GM23338 (cell line): ENCODE measurements around the gene FARS2. TPM values are rescaled to one million over a fixed set of nuclear protein-coding genes. Genes with fewer than 3 reads are reported as not detected.

Experiments used
- ATAC-seq: fragments of 200-7000 bp; cut with Tn5 transposase; 3 replicates; pipeline ENCODE4 v1.9.1; 2020
- DNase-seq: peaks from one replicate; pipeline ENCODE4 v3.0.0-alpha.2; 2015; ENCODE audit warnings: low spot score
- H2AFZ ChIP-seq: fragments of 200-600 bp; sonication (generic); 2 replicates; pipeline ENCODE4 v1.8.0; 2016; ENCODE audit warnings: antibody characterized with exemption, mild to moderate bottlenecking, moderate library complexity
- H3F3A ChIP-seq: fragments of 200-600 bp; sonication (generic); replicated peaks from 2 replicates; pipeline ENCODE4 v1.8.0; 2017; ENCODE audit warnings: antibody characterized with exemption, mixed run types, low read depth
- H3K27ac ChIP-seq: fragments of 200-600 bp; sonication (generic); 2 replicates; pipeline ENCODE4 v1.6.1; 2016; ENCODE audit warnings: low read depth
- H3K27me3 ChIP-seq: fragments of 200-600 bp; sonication (generic); 2 replicates; pipeline ENCODE4 v1.8.0; 2016; ENCODE audit warnings: mild to moderate bottlenecking, mixed run types, moderate library complexity; ENCODE audit not compliant: insufficient read depth
- H3K36me3 ChIP-seq: fragments of 200-600 bp; sonication (generic); 2 replicates; pipeline ENCODE4 v1.8.0; 2016; ENCODE audit warnings: mild to moderate bottlenecking; ENCODE audit not compliant: insufficient read depth
- H3K4me1 ChIP-seq: fragments of 200-600 bp; sonication (generic); 2 replicates; pipeline ENCODE4 v1.8.0; 2016; ENCODE audit warnings: mild to moderate bottlenecking, moderate library complexity; ENCODE audit not compliant: insufficient read depth
- H3K4me2 ChIP-seq: fragments of 200-600 bp; sonication (generic); 2 replicates; pipeline ENCODE4 v1.7.1; 2017; ENCODE audit warnings: mixed run types
- H3K4me3 ChIP-seq: fragments of 200-600 bp; sonication (generic); 2 replicates; pipeline ENCODE4 v1.6.1; 2016; ENCODE audit warnings: mixed run types
- H3K79me2 ChIP-seq: fragments of 200-600 bp; sonication (generic); replicated peaks from 2 replicates; pipeline ENCODE4 v1.8.0; 2017; ENCODE audit warnings: mild to moderate bottlenecking; ENCODE audit not compliant: insufficient read depth
- H3K9me2 ChIP-seq: fragments of 200-600 bp; sonication (generic); 2 replicates; pipeline ENCODE4 v1.8.0; 2017; ENCODE audit not compliant: insufficient read depth
- H4K20me1 ChIP-seq: fragments of 200-600 bp; sonication (generic); replicated peaks from 2 replicates; pipeline ENCODE4 v1.8.0; 2017; ENCODE audit warnings: mild to moderate bottlenecking; ENCODE audit not compliant: insufficient read depth
- H3K27ac Mint-ChIP-seq: 2 replicates; pipeline ENCODE4 v1.8.0; 2020; ENCODE audit warnings: inconsistent platforms, mild to moderate bottlenecking, moderate library complexity, mixed read lengths
- H3K27me3 Mint-ChIP-seq: 3 replicates; pipeline ENCODE4 v1.8.0; 2022; ENCODE audit warnings: low read depth, mild to moderate bottlenecking, moderate library complexity, mixed read lengths, inconsistent platforms; ENCODE audit not compliant: insufficient read depth, poor library complexity
- H3K36me3 Mint-ChIP-seq: 3 replicates; pipeline ENCODE4 v1.8.0; 2021; ENCODE audit warnings: low read depth, mild to moderate bottlenecking, inconsistent platforms, moderate library complexity, mixed read lengths
- H3K4me1 Mint-ChIP-seq: 3 replicates; pipeline ENCODE4 v1.8.0; 2020; ENCODE audit warnings: mild to moderate bottlenecking, inconsistent platforms, mixed read lengths
- H3K4me3 Mint-ChIP-seq: 3 replicates; pipeline ENCODE4 v1.8.0; 2021; ENCODE audit warnings: moderate library complexity, mild to moderate bottlenecking, inconsistent platforms, mixed read lengths
- H3K9me3 Mint-ChIP-seq: 3 replicates; pipeline ENCODE4 v1.8.0; 2020; ENCODE audit warnings: moderate library complexity, mild to moderate bottlenecking, inconsistent platforms, mixed read lengths
- CREB1 ChIP-seq: fragments of 250-450 bp; sonication (Bioruptor Pico); IDR thresholded peaks from 2 replicates; pipeline ENCODE4 v1.5.0; 2020; ENCODE audit warnings: low read depth, mild to moderate bottlenecking, moderate library complexity
- CTCF ChIP-seq, 2 experiments: fragments of 200-600 bp in 1 of 2; sonication (generic) in 1 of 2; conservative IDR thresholded peaks; 2 replicates each; pipeline versions ENCODE4 v1.5.1 to v1.6.1; 2016 to 2017; ENCODE audit warnings: antibody characterized with exemption in 2 of 2, low read depth in 2 of 2, mild to moderate bottlenecking in 2 of 2, moderate library complexity in 1 of 2
- ETS1 ChIP-seq: IDR thresholded peaks from 2 replicates; pipeline ENCODE4 v1.6.1; 2016; ENCODE audit warnings: antibody characterized with exemption
- EZH2 ChIP-seq: fragments of 200-600 bp; sonication (generic); IDR thresholded peaks from one replicate; pipeline ENCODE4 v1.8.0; 2017; ENCODE audit warnings: antibody characterized with exemption, mild to moderate bottlenecking, low read depth; ENCODE audit not compliant: unreplicated experiment
- EZH2phosphoT487 ChIP-seq: fragments of 200-600 bp; sonication (generic); IDR thresholded peaks from one replicate; pipeline ENCODE4 v1.8.1; 2018; ENCODE audit warnings: antibody characterized with exemption; ENCODE audit not compliant: unreplicated experiment
- JUNB ChIP-seq: IDR thresholded peaks from one replicate; pipeline ENCODE4 v1.6.1; 2016; ENCODE audit warnings: antibody characterized with exemption; ENCODE audit not compliant: unreplicated experiment
- NANOG ChIP-seq: IDR thresholded peaks from 2 replicates; pipeline ENCODE4 v1.6.1; 2016; ENCODE audit warnings: antibody characterized with exemption, borderline replicate concordance
- POLR2AphosphoS5 ChIP-seq: IDR thresholded peaks from 2 replicates; pipeline ENCODE4 v1.6.1; 2016; ENCODE audit warnings: antibody characterized with exemption, low read depth
- REST ChIP-seq: IDR thresholded peaks from one replicate; pipeline ENCODE4 v1.6.1; 2018; ENCODE audit warnings: antibody characterized with exemption; ENCODE audit not compliant: unreplicated experiment
- STAT1 ChIP-seq: IDR thresholded peaks from one replicate; pipeline ENCODE4 v1.6.1; 2016; ENCODE audit warnings: antibody characterized with exemption; ENCODE audit not compliant: unreplicated experiment
- ZNF114 ChIP-seq: fragments of 250-450 bp; sonication (Bioruptor Pico); IDR thresholded peaks from 2 replicates; pipeline ENCODE4 v1.5.0; 2020; ENCODE audit warnings: mild to moderate bottlenecking, moderate library complexity
- ZNF331 ChIP-seq: fragments of 250-450 bp; sonication (Bioruptor Pico); IDR thresholded peaks from 2 replicates; pipeline ENCODE4 v1.5.0; 2020; ENCODE audit warnings: low read depth, mild to moderate bottlenecking, moderate library complexity
- ZNF462 ChIP-seq: fragments of 250-450 bp; sonication (Bioruptor Pico); IDR thresholded peaks from 2 replicates; pipeline ENCODE4 v1.5.0; 2020; ENCODE audit warnings: mild to moderate bottlenecking, moderate library complexity
- polyA plus RNA-seq: library from polyadenylated mRNA; unstranded; fragments of >200 nt; fragmentation: Nextera tagmentation; extraction: Ambion mirVana; gene quantifications from 2 replicates; pipeline ENCODE4 v1.2.1, GENCODE V29; 2016
- total RNA-seq: library from RNA; depleted of rRNA; stranded (reverse); fragments of >200 nt; shearing (Covaris generic); gene quantifications from 2 replicates; pipeline ENCODE4 v1.2.3, GENCODE V29; 2014

The FARS2 gene
- total and polyA plus RNA-seq, 2 experiments from 2014 or later = 7.6 to 19.0 TPM

GRCh38 chr6:5403076-5403475 lies 141.8 kb downstream of the FARS2 start:
- Histone ChIP-seq H3K36me3 (no peaks in the 10 kb centered on the region), H4K20me1 (no peaks in the 10 kb centered on the region), H2AFZ (no peak overlapping the region), H3K4me2 (no peak overlapping the region), H3K4me1 (no peaks in the 10 kb centered on the region), H3F3A (no peaks in the 10 kb centered on the region), H3K27me3 (no peaks in the 10 kb centered on the region), H3K27ac (no peak overlapping the region), H3K79me2 (peaks cover 3% of the 10 kb centered on the region; the same call in 1 of the 2 replicates), H3K4me3 (no peak overlapping the region), H3K9me2 (no peaks in the 10 kb centered on the region)
- TF ChIP-seq ETS1 (no peak), NANOG (no peak), ZNF331 (no peak), STAT1 (no peak), EZH2phosphoT487 (no peak), JUNB (no peak), CREB1 (no peak), ZNF114 (no peak), ZNF462 (no peak), REST (no peak), EZH2 (no peak), CTCF (conservative IDR thresholded peaks at IDR 0.05; ENCODE audit: low read depth in 2 of 2) (no peak), POLR2AphosphoS5 (no peak)
- peaks cover 2% of the 10 kb centered on the region for H3K27me3 Mint-ChIP-seq
- peaks cover 4% of the 10 kb centered on the region; the same call in 2 of the 3 replicates for H3K4me1 Mint-ChIP-seq
- H3K9me3 Mint-ChIP-seq = peaks cover 4% of the 10 kb centered on the region; the same call in 2 of the 3 replicates
- no peak overlapping the region for H3K4me3 Mint-ChIP-seq
- ATAC-seq = no peak
- no peak for DNase-seq
- no peak overlapping the region for H3K27ac Mint-ChIP-seq
- peaks cover 4% of the 10 kb centered on the region; the same call in 1 of the 3 replicates for H3K36me3 Mint-ChIP-seq
